B cell (primary cell): ENCODE results near the gene LCN12. TPM values are rescaled to one million over a fixed set of nuclear protein-coding genes. Genes with fewer than 3 reads are reported as not detected.

Source experiments
- ATAC-seq: fragments of 200-7000 bp; cut with Tn5 transposase; one replicate; pipeline ENCODE4 v1.10.0; 2021; ENCODE audit warnings: low read depth, mild to moderate bottlenecking, moderate number of reproducible peaks, moderate library complexity
- CTCF ChIA-PET: fragments of 350-600 bp; sonication (Branson Sonifier 250); formaldehyde crosslinking; loops from one replicate; lab custom pipeline; 2021; ENCODE audit warnings: antibody characterized with exemption, inconsistent platforms; lab: Charles Lee
- POLR2A ChIA-PET: fragments of 350-600 bp; sonication (Branson Sonifier 250); formaldehyde crosslinking; loops from one replicate; lab custom pipeline; 2021; ENCODE audit warnings: antibody characterized with exemption; lab: Charles Lee
- DNase-seq: peaks from one replicate; pipeline ENCODE4 v3.0.0; 2013
- H2AFZ ChIP-seq: 2 replicates; pipeline ENCODE4 v1.6.1; 2012; ENCODE audit warnings: mild to moderate bottlenecking, low read depth, low read length; ENCODE audit not compliant: insufficient read depth, poor library complexity, severe bottlenecking
- H3K27ac ChIP-seq, 2 donors: 1 replicate in 1 of 2; 2 replicates in 1 of 2; pipeline ENCODE4 v1.5.1; 2012 to 2013; ENCODE audit warnings: low read length in 2 of 2, mild to moderate bottlenecking in 2 of 2, moderate library complexity in 1 of 2
- H3K27me3 ChIP-seq, 4 experiments: fragments of 200-600 bp in 1 of 4; sonication (generic) in 1 of 4; replicated peaks in 1 of 4; 1 replicate in 2 of 4; 2 replicates in 2 of 4; pipeline versions ENCODE4 v1.6.1 to v1.7.0; 2013 to 2016; ENCODE audit warnings: low read length in 3 of 4, mild to moderate bottlenecking in 2 of 4, mixed read lengths in 1 of 4, moderate library complexity in 1 of 4; ENCODE audit not compliant: insufficient read depth in 4 of 4, control insufficient read depth in 3 of 4; ENCODE audit errors: control extremely low read depth in 1 of 4
- H3K36me3 ChIP-seq, 2 experiments: replicated peaks in 1 of 2; 1 replicate in 1 of 2; 2 replicates in 1 of 2; pipeline versions ENCODE4 v1.6.1 to v1.7.1; 2013; ENCODE audit warnings: low read length in 1 of 2; ENCODE audit not compliant: insufficient read depth in 2 of 2, control insufficient read depth in 1 of 2; ENCODE audit errors: control extremely low read depth in 1 of 2, extremely low read depth in 1 of 2
- H3K4me1 ChIP-seq, 2 donors: fragments of 200-600 bp in 1 of 2; sonication (generic) in 1 of 2; 1 replicate in 1 of 2; 2 replicates in 1 of 2; pipeline versions ENCODE4 v1.5.1 to v1.6.1; 2013 to 2017; ENCODE audit warnings: low read length in 2 of 2; ENCODE audit not compliant: control insufficient read depth in 2 of 2, insufficient read depth in 2 of 2
- H3K4me2 ChIP-seq: replicated peaks from 2 replicates; pipeline ENCODE3; 2012; ENCODE audit warnings: mild to moderate bottlenecking, low read depth, low read length; ENCODE audit not compliant: poor library complexity, severe bottlenecking
- H3K4me3 ChIP-seq, 5 experiments: fragments of 200-600 bp in 1 of 5; sonication (generic) in 1 of 5; 1 replicate in 3 of 5; 2 replicates in 2 of 5; pipeline versions ENCODE4 v1.5.1 to v1.7.0; 2011 to 2016; ENCODE audit warnings: low read length in 4 of 5, mild to moderate bottlenecking in 4 of 5, low read depth in 2 of 5, control low read depth in 1 of 5, moderate library complexity in 1 of 5; ENCODE audit not compliant: insufficient read depth in 1 of 5; ENCODE audit errors: control extremely low read depth in 1 of 5, extremely low read depth in 1 of 5
- H3K79me2 ChIP-seq: fragments of 200-600 bp; sonication (generic); one replicate; pipeline ENCODE4 v1.6.0; 2016; ENCODE audit warnings: low read length; ENCODE audit not compliant: control insufficient read depth, insufficient read depth
- H3K9ac ChIP-seq: fragments of 200-600 bp; sonication (generic); 2 replicates; pipeline ENCODE4 v1.6.1; 2017; ENCODE audit warnings: mild to moderate bottlenecking, low read length, moderate library complexity
- H3K9me3 ChIP-seq, 3 donors: one replicate each; pipeline versions ENCODE4 v1.6.1 to v1.7.1; 2013; ENCODE audit warnings: low read length in 2 of 3; ENCODE audit not compliant: control insufficient read depth in 2 of 3, insufficient read depth in 1 of 3; ENCODE audit errors: control extremely low read depth in 1 of 3
- H4K20me1 ChIP-seq: 2 replicates; pipeline ENCODE4 v1.6.0; 2012; ENCODE audit warnings: mild to moderate bottlenecking, low read length; ENCODE audit not compliant: insufficient read depth, control insufficient read depth, poor library complexity, severe bottlenecking
- H3K27ac Mint-ChIP-seq: one replicate; pipeline ENCODE4 v1.8.0; 2021; ENCODE audit warnings: mixed read lengths
- H3K27me3 Mint-ChIP-seq: one replicate; pipeline ENCODE4 v1.8.0; 2021; ENCODE audit warnings: mixed read lengths
- H3K4me1 Mint-ChIP-seq: one replicate; pipeline ENCODE4 v1.8.0; 2021; ENCODE audit warnings: mixed read lengths
- H3K4me3 Mint-ChIP-seq: one replicate; pipeline ENCODE4 v1.8.0; 2021; ENCODE audit warnings: mixed read lengths
- H3K9me3 Mint-ChIP-seq: one replicate; pipeline ENCODE4 v1.8.0; 2022; ENCODE audit warnings: mixed read lengths; ENCODE audit not compliant: insufficient read depth
- EZH2 ChIP-seq: IDR thresholded peaks from 2 replicates; pipeline ENCODE4 v1.6.1; 2012; ENCODE audit warnings: borderline replicate concordance, low read depth, mild to moderate bottlenecking, moderate library complexity, low read length; ENCODE audit not compliant: insufficient read depth, poor library complexity, severe bottlenecking
- WGBS: methylation state at CpG from one replicate; pipeline ENCODE4 v1.1.5; 2013; ENCODE audit warnings: missing lambda C conversion rate; ENCODE audit not compliant: insufficient coverage; 5-methylcytosine and 5-hydroxymethylcytosine counted together
- intact Hi-C: fragments of 100-400 bp; cut with micrococcal nuclease; formaldehyde crosslinking; loops from one replicate; pipeline ENCODE4 v1.10.0; 2022
- polyA plus RNA-seq: library from polyadenylated mRNA; depleted of rRNA; stranded (reverse); fragments of >200 nt; gene quantifications from 2 replicates; pipeline ENCODE4 v1.2.3, GENCODE V29; 2012
- total RNA-seq, 2 donors: library from RNA; stranded (reverse); fragments of 120-200 nt in 1 of 2; gene quantifications; 1 replicate in 1 of 2; 2 replicates in 1 of 2; pipeline versions ENCODE4 v1.2.3 to v1.2.4, GENCODE V29; 2013 to 2022
- TF ChIP-seq, protein P1 (sequence below): fragments of 200-600 bp; IDR thresholded peaks from one replicate; pipeline ENCODE4 v1.8.0; 2022; ENCODE audit warnings: antibody characterized with exemption, mild to moderate bottlenecking

The LCN12 gene
- total and polyA plus RNA-seq, 2 donors (not counting 1 experiment from before 2014, with no cell fraction given) = 2.4 to 2.6 TPM

DNA sequence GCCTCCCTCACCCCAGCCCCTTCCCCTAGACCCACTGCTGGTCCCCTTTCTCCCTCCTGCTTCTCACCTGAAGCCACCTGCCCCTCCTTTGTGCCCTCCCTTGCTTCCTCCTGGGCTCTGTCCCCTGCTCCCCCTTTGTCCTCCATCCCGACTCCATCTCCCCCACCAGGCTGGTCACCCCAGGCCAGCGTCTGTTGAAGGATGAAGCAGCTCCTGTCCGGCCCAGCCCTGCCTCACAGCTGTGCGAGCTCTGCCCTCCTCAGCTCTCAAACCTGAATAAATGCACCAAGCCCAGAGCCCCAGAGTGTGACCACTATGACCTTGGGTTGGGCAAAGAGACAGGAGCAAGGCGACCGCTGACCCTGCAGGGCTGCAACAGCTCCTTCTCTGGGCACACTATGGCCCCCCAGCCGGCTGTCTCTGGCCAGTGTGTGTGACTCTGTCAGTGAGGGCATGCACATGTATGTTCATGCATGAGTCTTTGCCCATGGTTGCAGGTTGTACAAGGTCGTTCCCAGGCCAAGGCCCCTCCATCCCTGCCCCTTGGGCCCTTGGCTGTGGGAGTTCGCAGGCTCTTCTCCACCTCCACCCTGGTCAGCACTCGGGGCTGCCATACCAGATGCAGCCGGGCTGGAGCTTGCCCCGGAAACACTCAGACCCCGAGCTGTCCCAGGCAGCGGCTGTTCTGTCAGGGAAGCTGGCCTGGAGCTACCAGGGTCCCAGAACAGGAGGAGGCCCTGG, 3.3 kb downstream of the LCN12 start:
- CTCF ChIA-PET = no interaction called here
- Histone ChIP-seq H3K9ac (no peak overlapping the region), H4K20me1 (no peaks in the 10 kb centered on the region), H3K4me1 (peaks cover 3 to 4% of the 10 kb centered on the region in 2 donors), H3K27ac (no peak overlapping the region), H3K4me2 (no peak overlapping the region), H3K79me2 (no peaks in the 10 kb centered on the region), H3K4me3 (no peak overlapping the region), H3K36me3 (no peaks in the 10 kb centered on the region), H3K27me3 (peaks cover 0 to 6% (median under 1%) of the 10 kb centered on the region in 4 experiments), H2AFZ (no peak overlapping the region), H3K9me3 (peaks cover 0 to 2% (median 0%) of the 10 kb centered on the region in 3 donors)
- POLR2A ChIA-PET = no interaction called here
- WGBS = 92% methylated on average over 14 of the region's 14 CpGs
- H3K27me3 Mint-ChIP-seq = no peaks in the 10 kb centered on the region
- TF ChIP-seq, protein P1, sequence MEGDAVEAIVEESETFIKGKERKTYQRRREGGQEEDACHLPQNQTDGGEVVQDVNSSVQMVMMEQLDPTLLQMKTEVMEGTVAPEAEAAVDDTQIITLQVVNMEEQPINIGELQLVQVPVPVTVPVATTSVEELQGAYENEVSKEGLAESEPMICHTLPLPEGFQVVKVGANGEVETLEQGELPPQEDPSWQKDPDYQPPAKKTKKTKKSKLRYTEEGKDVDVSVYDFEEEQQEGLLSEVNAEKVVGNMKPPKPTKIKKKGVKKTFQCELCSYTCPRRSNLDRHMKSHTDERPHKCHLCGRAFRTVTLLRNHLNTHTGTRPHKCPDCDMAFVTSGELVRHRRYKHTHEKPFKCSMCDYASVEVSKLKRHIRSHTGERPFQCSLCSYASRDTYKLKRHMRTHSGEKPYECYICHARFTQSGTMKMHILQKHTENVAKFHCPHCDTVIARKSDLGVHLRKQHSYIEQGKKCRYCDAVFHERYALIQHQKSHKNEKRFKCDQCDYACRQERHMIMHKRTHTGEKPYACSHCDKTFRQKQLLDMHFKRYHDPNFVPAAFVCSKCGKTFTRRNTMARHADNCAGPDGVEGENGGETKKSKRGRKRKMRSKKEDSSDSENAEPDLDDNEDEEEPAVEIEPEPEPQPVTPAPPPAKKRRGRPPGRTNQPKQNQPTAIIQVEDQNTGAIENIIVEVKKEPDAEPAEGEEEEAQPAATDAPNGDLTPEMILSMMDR = no peak
- TF ChIP-seq EZH2 = no peak
- no peak overlapping the region for H3K27ac Mint-ChIP-seq
- H3K9me3 Mint-ChIP-seq = no peaks in the 10 kb centered on the region
- intact Hi-C loops = no loop called here
- no peak for ATAC-seq
- no peak overlapping the region for H3K4me3 Mint-ChIP-seq
- H3K4me1 Mint-ChIP-seq = no peaks in the 10 kb centered on the region
- DNase-seq = no peak

DNA sequence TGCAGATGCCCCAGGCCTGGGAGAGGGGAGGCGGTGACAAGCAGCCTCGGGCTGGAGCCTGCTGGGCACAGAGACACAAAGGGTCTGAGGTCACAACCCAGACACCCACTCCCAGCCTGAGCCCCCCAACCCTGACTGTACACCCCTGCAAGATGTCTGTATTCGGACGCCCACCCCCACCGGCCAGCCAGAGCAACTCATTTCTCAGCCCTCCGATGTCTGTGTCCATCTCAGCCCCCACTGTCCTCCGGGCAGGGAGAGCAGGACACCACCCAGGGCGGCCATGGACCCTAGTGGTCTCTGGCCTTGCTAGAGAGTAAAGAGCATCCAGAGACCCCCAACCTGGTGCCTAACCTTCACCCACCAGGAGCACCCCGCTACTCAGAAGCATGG, 3.9 kb downstream of the LCN12 start:
- Histone ChIP-seq H3K4me1 (no peaks in the 10 kb centered on the region), H3K27me3 (peaks cover 0 to 6% (median under 1%) of the 10 kb centered on the region in 4 experiments), H3K9ac (no peak overlapping the region), H4K20me1 (no peaks in the 10 kb centered on the region), H3K4me2 (no peak overlapping the region), H3K9me3 (peaks cover 0 to 2% (median 0%) of the 10 kb centered on the region in 3 donors), H3K36me3 (no peaks in the 10 kb centered on the region), H3K79me2 (no peaks in the 10 kb centered on the region), H3K4me3 (no peak overlapping the region), H2AFZ (no peak overlapping the region), H3K27ac (no peak overlapping the region)
- H3K4me1 Mint-ChIP-seq = no peaks in the 10 kb centered on the region
- POLR2A ChIA-PET = no interaction called here
- 91% methylated on average over 9 of the region's 9 CpGs for WGBS
- ATAC-seq = no peak
- TF ChIP-seq EZH2 = no peak
- TF ChIP-seq, protein P1 = no peak
- no peak for DNase-seq
- no peak overlapping the region for H3K4me3 Mint-ChIP-seq
- intact Hi-C loops = no loop called here
- H3K27me3 Mint-ChIP-seq = no peaks in the 10 kb centered on the region
- no peaks in the 10 kb centered on the region for H3K9me3 Mint-ChIP-seq
- CTCF ChIA-PET = no interaction called here
- H3K27ac Mint-ChIP-seq = no peak overlapping the region
